ENCODE results near the gene S100A14. TPM values are rescaled to one million over a fixed set of nuclear protein-coding genes. Genes with fewer than 3 reads are reported as not detected.

The S100A14 gene
- polyA plus RNA-seq, 1 of the 3 experiments (the other 2 are of a cell fraction), result 0.15 TPM

DNA sequence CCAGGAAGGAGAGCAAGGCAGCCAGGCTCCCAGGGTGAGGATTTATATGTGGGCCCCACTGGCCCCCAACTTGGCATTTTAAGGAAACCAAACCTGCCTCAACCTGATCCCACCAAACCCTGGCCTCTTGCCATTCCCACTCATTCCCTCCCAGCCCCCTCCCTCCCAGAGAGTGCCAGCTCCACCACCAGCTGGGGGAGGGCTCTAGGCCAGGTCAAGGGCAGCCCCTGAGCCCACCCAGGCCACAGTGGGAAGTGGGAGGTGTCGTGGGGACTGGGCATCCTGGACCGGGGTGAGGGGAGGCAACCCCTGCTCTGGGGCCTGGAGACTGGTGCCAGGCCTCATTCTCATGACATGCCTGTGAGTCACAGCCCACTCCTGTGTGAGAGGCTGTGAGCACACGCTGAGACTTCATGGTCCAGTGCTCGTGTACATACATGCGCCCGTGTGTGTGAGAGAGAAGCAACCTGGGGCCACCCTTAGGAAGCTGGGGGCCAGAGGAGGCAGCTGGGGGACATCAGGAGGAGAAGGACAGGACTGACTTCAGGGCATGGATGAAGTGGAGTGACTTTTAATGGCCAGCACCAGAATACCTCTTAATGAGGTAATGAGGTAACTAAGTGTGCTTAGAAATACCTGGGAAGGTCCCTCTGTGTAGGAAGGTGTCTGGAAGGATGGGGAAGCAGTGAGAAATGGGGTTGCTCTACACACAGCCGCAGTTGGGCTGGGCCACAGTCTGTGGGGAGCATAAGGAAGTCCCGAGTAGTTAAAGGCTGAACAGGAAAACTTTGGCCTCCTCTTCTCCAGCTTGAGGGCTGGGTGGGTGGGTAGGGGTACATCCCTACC is 50.4 kb downstream of the S100A14 start, which contains the start of gene S100A2 (continued):
- TF ChIP-seq EP300 (IDR thresholded peaks at IDR 0.05; ENCODE audit: borderline replicate concordance in 1 of 2, low read depth in 1 of 2, low read length in 1 of 2) (peak in 1 of 2 experiments; percentile 61; a peak in 1 of 4 replicates), GATA2 (CRISPR knock-in tag; IDR thresholded peaks at IDR 0.05) (no peak)
- TF ChIP-seq, protein P1, sequence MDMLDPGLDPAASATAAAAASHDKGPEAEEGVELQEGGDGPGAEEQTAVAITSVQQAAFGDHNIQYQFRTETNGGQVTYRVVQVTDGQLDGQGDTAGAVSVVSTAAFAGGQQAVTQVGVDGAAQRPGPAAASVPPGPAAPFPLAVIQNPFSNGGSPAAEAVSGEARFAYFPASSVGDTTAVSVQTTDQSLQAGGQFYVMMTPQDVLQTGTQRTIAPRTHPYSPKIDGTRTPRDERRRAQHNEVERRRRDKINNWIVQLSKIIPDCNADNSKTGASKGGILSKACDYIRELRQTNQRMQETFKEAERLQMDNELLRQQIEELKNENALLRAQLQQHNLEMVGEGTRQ (IDR thresholded peaks at IDR 0.05; ENCODE audit: borderline replicate concordance, low read depth, low read length), result no peak
- TF ChIP-seq, protein P2, sequence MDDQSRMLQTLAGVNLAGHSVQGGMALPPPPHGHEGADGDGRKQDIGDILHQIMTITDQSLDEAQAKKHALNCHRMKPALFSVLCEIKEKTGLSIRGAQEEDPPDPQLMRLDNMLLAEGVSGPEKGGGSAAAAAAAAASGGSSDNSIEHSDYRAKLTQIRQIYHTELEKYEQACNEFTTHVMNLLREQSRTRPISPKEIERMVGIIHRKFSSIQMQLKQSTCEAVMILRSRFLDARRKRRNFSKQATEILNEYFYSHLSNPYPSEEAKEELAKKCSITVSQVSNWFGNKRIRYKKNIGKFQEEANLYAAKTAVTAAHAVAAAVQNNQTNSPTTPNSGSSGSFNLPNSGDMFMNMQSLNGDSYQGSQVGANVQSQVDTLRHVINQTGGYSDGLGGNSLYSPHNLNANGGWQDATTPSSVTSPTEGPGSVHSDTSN (IDR thresholded peaks at IDR 0.05), result peak; percentile 62; the same call in 1 of the 2 replicates

Other genes starting within 250 kb of the S100A14 start
- gene S100A12, start 240.7 kb downstream of the S100A14 start, polyA plus RNA-seq (2012; rRNA removed), result not detected in 2 replicates
- gene S100A8, start 225.3 kb downstream of the S100A14 start, polyA plus RNA-seq (2012; rRNA removed), result not detected in 2 replicates
- gene S100A7A, start 199.8 kb downstream of the S100A14 start, polyA plus RNA-seq (2012; rRNA removed), result not detected in 2 replicates
- not detected in 2 replicates for gene S100A7, start 155.7 kb downstream of the S100A14 start, polyA plus RNA-seq (2012; rRNA removed)
- 844 and 895 TPM in 2 replicates for gene S100A6, start 80.3 kb downstream of the S100A14 start, polyA plus RNA-seq (2012; rRNA removed)
- gene S100A5, start 75.4 kb downstream of the S100A14 start, polyA plus RNA-seq (2012; rRNA removed), result 0.15 TPM in 1 of 2 replicates, not detected in the other
- 24.6 and 25.4 TPM in 2 replicates for gene S100A4, start 70.5 kb downstream of the S100A14 start, polyA plus RNA-seq (2012; rRNA removed)
- gene S100A3, start 67.1 kb downstream of the S100A14 start, polyA plus RNA-seq (2012; rRNA removed), result 11.8 and 13.1 TPM in 2 replicates
- 27.3 and 31.4 TPM in 2 replicates for gene S100A2, start 50.5 kb downstream of the S100A14 start, polyA plus RNA-seq (2012; rRNA removed)
- gene S100A16, start 3.2 kb downstream of the S100A14 start, polyA plus RNA-seq (2012; rRNA removed), result 512 and 521 TPM in 2 replicates
- gene S100A13, start 11.2 kb upstream of the S100A14 start, polyA plus RNA-seq (2012; rRNA removed), result 12.3 and 17.1 TPM in 2 replicates
- 0.18 TPM in 1 of 2 replicates, not detected in the other for gene S100A1, start 12.1 kb upstream of the S100A14 start, polyA plus RNA-seq (2012; rRNA removed)
- 76.7 and 84.9 TPM in 2 replicates for gene CHTOP, start 17.7 kb upstream of the S100A14 start, polyA plus RNA-seq (2012; rRNA removed)
- gene SNAPIN, start 42.4 kb upstream of the S100A14 start, polyA plus RNA-seq (2012; rRNA removed), result 57.6 and 61.7 TPM in 2 replicates
- gene ILF2, start 54.7 kb upstream of the S100A14 start, polyA plus RNA-seq (2012; rRNA removed), result 189 and 236 TPM in 2 replicates
- 0.05 and 0.12 TPM in 2 replicates for gene NPR1, start 62.4 kb upstream of the S100A14 start, polyA plus RNA-seq (2012; rRNA removed)
- 64.3 and 80.9 TPM in 2 replicates for gene INTS3, start 111.7 kb upstream of the S100A14 start, polyA plus RNA-seq (2012; rRNA removed)
- 7.6 and 9.0 TPM in 2 replicates for gene SLC27A3, start 159.1 kb upstream of the S100A14 start, polyA plus RNA-seq (2012; rRNA removed)

All from SK-N-SH (cell line).